ENCODE results near the gene SLC24A4.

DNA sequence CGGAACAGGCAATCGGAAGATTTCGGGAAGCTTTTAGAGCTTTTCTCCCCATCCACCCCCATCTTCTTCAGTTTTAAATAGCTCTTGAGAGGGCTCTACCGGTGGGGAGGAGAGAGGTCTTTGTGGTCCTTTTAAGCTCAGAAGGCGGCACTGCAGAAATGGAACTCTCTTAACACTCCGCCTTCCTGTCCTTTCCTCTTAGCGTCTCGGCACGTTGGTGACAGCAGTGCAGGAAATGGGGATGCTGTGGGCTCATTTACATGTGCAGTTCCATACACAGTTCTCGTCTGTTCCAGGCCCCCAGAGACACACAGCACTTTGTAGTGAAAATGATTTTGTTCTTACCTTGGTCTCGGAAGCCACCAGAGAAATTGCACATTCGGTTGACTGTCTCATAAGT is 140.2 kb downstream of the SLC24A4 start:
- TF ChIP-seq EZH2 (IDR thresholded peaks at IDR 0.05; ENCODE audit: borderline replicate concordance) (no peak), EZH2phosphoT487 (IDR thresholded peaks at IDR 0.05; ENCODE audit: low read depth, severe bottlenecking, unreplicated experiment) (no peak)
- TF ChIP-seq, protein P1, sequence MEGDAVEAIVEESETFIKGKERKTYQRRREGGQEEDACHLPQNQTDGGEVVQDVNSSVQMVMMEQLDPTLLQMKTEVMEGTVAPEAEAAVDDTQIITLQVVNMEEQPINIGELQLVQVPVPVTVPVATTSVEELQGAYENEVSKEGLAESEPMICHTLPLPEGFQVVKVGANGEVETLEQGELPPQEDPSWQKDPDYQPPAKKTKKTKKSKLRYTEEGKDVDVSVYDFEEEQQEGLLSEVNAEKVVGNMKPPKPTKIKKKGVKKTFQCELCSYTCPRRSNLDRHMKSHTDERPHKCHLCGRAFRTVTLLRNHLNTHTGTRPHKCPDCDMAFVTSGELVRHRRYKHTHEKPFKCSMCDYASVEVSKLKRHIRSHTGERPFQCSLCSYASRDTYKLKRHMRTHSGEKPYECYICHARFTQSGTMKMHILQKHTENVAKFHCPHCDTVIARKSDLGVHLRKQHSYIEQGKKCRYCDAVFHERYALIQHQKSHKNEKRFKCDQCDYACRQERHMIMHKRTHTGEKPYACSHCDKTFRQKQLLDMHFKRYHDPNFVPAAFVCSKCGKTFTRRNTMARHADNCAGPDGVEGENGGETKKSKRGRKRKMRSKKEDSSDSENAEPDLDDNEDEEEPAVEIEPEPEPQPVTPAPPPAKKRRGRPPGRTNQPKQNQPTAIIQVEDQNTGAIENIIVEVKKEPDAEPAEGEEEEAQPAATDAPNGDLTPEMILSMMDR (IDR thresholded peaks at IDR 0.05; ENCODE audit: poor library complexity) = no peak

Measured in hepatocyte (in vitro differentiated cells).